Heart left ventricle (tissue), 13 donors: ENCODE results near the gene TRABD2A.

Source experiments
- CTCF ChIP-seq, 12 donors: fragments of 200-600 bp; sonication (generic) in 4 of 12; IDR thresholded peaks; one replicate each; pipeline versions ENCODE4 v1.5.0 to v1.8.0; 2018 to 2022; ENCODE audit warnings: antibody characterized with exemption in 12 of 12, mild to moderate bottlenecking in 5 of 12
- POLR2A ChIP-seq, 2 donors: fragments of 450-650 bp; IDR thresholded peaks; one replicate each; pipeline ENCODE4 v1.6.1; 2017; ENCODE audit warnings: antibody characterized with exemption in 2 of 2, mild to moderate bottlenecking in 2 of 2, moderate library complexity in 2 of 2
- donor health status: ischemic (EF 13 %, LVEDD 7.1; RV severe dilation, severe dysfunction).
- donor health status: DM: no; HTN: yes; CAD: no.
- donor health status: DM: no; HTN: no; CAD: no.
- donor health status: ischemic (EF 25% LVEDD 6.9; RV normal size, moderate dysfunction).
- donor health status: ischemic (EF 25% LVEDD 5.7; RV mildly dilated, moderate dysfunction).
- donor health status: ischemic (EF 35%, LVEDD 5.7; RV mildly dilated, moderate dysfunction).
- donor health status: nonischemic (EF 11% LVEDD 7.7; RV severe dilation, severe dysfunction).
- donor health status: DM: yes; HTN: yes; CAD: no.
- donor health status: PGD.
- donor health status: ischemic (EF 29% LVEDD 5.4; RV normal size, mild dysfunction).
- donor health status: nonischemic (EF 23%, LVEDD 6.1; RV moderate dilation, normal function).

GRCh38 chr2:84838434-84839145, 42.3 kb downstream of the TRABD2A start:
- TF ChIP-seq POLR2A (IDR thresholded peaks at IDR 0.05): no peak
- no peak for TF ChIP-seq CTCF (IDR thresholded peaks at IDR 0.05)
